NCI-H510A treated with DMSO at 0.1 percent for 48 hours (cell line): ENCODE data around the gene NFE2L3.
"Not testable (repeated sequence)": the region's sequence is repeated elsewhere in the genome, so short reads cannot be mapped to it uniquely, and the experiment has no call there.

ENCODE experiments used
- DNase-seq: peaks from one replicate; lab custom pipeline; 2025; lab: John Stamatoyannopoulos, UW

NFE2L3 gene

GRCh38 chr7:26186364-26187311 lies 34.6 kb downstream of the NFE2L3 start:
- DNase-seq, result no peak

- peak; percentile 37 for DNase-seq
Observed at GRCh38 chr7:26187380-26188205, 35.6 kb downstream of the NFE2L3 start.

GRCh38 chr7:26188206-26188956 lies 36.4 kb downstream of the NFE2L3 start:
- DNase-seq, result no peak

- no peak for DNase-seq
Observed at GRCh38 chr7:26188957-26189541, 37.1 kb downstream of the NFE2L3 start.

DNA sequence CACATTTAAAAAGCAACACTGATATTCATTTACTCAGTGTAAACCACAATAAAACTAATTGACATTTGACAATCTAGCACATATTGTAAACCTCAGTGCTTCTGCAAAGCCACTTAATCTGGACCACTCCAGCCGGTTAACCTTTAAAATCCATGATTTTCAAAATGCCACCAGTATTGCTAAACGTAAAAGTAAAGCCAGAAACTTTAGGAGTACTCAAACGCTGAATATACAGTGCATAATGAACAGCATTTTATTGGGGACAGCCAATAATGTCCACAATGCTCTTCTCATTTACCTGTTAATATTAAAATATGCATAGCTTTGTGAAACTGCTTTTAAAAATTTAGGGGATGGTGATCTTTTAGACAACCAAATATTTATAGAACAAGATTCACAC lies 37.7 kb downstream of the NFE2L3 start:
- DNase-seq, result no peak

DNA sequence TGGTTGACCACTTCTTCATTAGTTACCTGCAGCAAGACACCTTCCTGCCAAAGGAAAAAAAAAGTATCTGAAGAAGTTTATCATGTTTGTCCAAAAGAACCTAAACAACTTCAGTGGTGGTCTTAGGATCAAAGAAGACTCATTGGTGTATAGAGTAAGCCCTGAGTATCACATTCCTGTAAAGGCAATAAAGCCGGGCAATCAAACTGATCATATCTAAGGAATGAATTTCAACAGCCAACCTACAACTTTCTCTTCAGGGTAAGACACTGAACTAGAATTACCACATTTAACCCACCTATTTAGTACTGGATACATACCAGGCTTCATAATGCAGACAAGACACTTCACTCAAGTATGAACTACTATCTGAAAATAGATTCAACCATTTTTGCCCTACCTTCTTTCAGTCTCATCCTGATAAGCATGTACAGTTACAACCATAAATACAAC lies 38.4 kb downstream of the NFE2L3 start:
- DNase-seq, result no peak

DNA sequence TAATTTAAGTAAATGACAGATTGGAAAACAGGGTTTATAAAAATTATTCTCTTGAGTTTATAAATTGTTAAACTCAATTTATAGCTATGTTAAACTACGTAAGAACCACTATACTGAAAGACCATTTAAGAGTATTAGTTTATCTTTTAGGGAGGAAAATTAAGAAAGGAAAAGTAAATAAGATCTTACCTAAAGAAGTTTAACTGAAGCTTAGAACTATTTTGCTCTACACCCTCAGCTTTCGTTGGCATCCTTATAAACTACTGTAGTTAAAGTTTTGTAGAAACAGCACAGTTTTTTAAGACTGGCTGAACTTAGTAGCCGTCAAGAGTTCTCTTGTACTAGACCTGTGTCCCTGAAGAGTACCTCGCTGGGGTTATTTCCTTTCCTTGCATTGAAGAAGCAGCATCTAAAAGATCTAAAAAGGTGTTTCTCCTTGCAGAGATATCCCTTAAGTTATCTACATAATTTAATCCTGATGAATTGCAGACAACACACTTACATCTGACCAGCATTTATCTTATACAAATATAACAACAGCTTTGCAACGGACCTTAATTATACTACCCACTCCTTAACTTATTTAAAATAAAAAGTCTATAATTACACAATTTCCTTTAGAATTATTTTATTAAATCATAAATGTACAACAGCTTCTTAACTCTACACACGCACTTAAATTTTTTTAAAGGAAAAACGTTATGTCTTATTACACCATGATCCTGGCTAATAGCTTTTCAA lies 39.4 kb downstream of the NFE2L3 start:
- DNase-seq, result no peak

- DNase-seq, result no peak
Observed at GRCh38 chr7:26191974-26192479, 40.0 kb downstream of the NFE2L3 start.

- no peak for DNase-seq
Observed at GRCh38 chr7:26192485-26193087, 40.6 kb downstream of the NFE2L3 start.

GRCh38 chr7:26193432-26194207 lies 41.6 kb downstream of the NFE2L3 start:
- no peak for DNase-seq

DNA sequence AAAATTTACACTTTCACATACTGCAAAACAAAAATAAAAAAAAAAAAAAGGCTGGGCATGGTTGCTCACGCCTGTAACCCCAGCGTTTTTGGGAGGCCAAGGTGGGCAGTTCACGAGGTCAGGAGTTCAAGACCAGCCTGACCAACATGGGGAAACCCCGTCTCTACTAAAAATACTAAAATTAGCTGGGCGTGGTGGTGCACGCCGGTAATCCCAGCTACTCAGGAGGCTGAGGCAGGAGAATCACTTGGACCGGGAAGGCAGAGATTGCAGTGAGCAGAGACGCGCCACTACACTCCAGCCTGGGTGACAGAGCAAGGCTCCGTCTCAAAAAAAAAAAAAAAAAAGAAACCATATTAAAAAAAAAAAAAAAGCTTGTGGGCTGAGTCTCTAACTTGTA lies 42.8 kb downstream of the NFE2L3 start:
- not testable (repeated sequence) for DNase-seq

GRCh38 chr7:26195182-26195581 lies 43.2 kb downstream of the NFE2L3 start:
- DNase-seq, result no peak

DNA sequence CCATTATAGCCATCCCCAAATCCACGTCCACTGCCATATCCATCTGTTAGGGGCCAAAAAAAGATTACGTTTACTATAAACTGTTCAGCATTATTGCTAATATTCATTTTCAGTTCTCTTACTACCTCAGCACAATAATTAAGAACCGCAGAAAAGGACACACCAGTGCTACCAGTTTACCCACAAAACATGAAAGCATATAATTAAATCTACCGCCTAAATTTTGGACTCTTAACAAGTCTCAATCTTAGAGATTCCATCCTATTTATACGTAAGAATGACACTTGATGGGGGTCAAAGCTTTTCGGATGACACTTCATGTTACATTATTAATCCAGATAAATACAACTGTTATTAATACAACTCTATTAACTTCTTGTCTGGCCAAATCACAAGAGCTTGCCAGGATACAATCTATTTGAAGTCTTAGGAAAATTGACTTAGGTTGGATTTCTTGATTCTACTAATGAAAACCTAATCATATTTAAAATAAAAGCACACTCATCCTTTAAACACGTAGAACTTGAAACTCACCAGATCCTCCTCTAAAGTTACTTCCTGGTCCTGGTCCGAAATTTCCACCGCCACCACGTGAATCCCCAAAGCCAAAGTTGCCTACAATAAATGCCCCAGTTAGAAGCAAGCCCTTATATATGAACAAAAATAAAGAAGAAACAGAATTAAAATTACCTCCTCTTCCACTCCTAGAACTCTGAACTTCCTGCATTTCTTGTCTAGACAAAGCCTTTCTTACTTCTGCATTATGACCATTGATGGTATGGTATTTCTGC lies 44.1 kb downstream of the NFE2L3 start:
- no peak for DNase-seq

- no peak for DNase-seq
Observed at GRCh38 chr7:26197153-26198115, 45.4 kb downstream of the NFE2L3 start.

GRCh38 chr7:26198133-26198780 lies 46.3 kb downstream of the NFE2L3 start:
- DNase-seq, result peak; percentile 35

- no peak for DNase-seq
Observed at GRCh38 chr7:26198781-26199169, 46.8 kb downstream of the NFE2L3 start.
